Lung (tissue), 12 donors: Measurements from ENCODE around the gene PITPNM1. TPM values are rescaled to one million over a fixed set of nuclear protein-coding genes. Genes with fewer than 3 reads are reported as not detected.

Experiments
- ATAC-seq: fragments of 200-7000 bp; cut with Tn5 transposase; one replicate; pipeline ENCODE4 v1.9.1; 2020; ENCODE audit warnings: moderate number of reproducible peaks; ENCODE audit not compliant: insufficient read depth, low FRiP score
- DNase-seq, 3 donors: peaks; one replicate each; pipeline ENCODE4 v3.0.0-alpha.2; 2013 to 2017
- H3K27ac ChIP-seq, 2 donors: one replicate each; pipeline ENCODE4 v1.5.1; 2013; ENCODE audit warnings: mild to moderate bottlenecking in 2 of 2, moderate library complexity in 2 of 2, control low read depth in 1 of 2, inconsistent platforms in 1 of 2, low read depth in 1 of 2, low read length in 1 of 2
- H3K27me3 ChIP-seq, 3 donors: one replicate each; pipeline ENCODE4 v1.5.1; 2013; ENCODE audit warnings: low read length in 2 of 3; ENCODE audit not compliant: control insufficient read depth in 3 of 3, insufficient read depth in 3 of 3
- H3K36me3 ChIP-seq, 4 donors: one replicate each; pipeline ENCODE4 v1.5.1; 2013; ENCODE audit warnings: low read length in 4 of 4, mild to moderate bottlenecking in 1 of 4, moderate library complexity in 1 of 4; ENCODE audit not compliant: control insufficient read depth in 4 of 4, insufficient read depth in 4 of 4
- H3K4me1 ChIP-seq, 5 donors: one replicate each; pipeline ENCODE4 v1.5.1; 2013; ENCODE audit warnings: low read length in 5 of 5, mild to moderate bottlenecking in 2 of 5, moderate library complexity in 1 of 5; ENCODE audit not compliant: control insufficient read depth in 5 of 5, insufficient read depth in 5 of 5
- H3K4me3 ChIP-seq: one replicate; pipeline ENCODE4 v1.5.1; 2013; ENCODE audit warnings: mild to moderate bottlenecking, control low read depth, moderate library complexity
- H3K9ac ChIP-seq, 2 donors: one replicate each; pipeline ENCODE4 v1.5.1; 2013; ENCODE audit warnings: low read length in 2 of 2, control low read depth in 1 of 2; ENCODE audit not compliant: insufficient read depth in 1 of 2
- H3K9me3 ChIP-seq, 4 donors: one replicate each; pipeline ENCODE4 v1.5.1; 2013; ENCODE audit warnings: low read length in 3 of 4, mild to moderate bottlenecking in 1 of 4, moderate library complexity in 1 of 4; ENCODE audit not compliant: control insufficient read depth in 4 of 4, insufficient read depth in 3 of 4
- CTCF ChIP-seq: IDR thresholded peaks from 2 replicates; pipeline ENCODE4 v1.5.1; 2012; ENCODE audit warnings: mild to moderate bottlenecking; ENCODE audit errors: control extremely low read depth, extremely low read depth
- WGBS, 2 donors: extraction: QIAGEN DNeasy Blood & Tissue Kit; methylation state at CpG; one replicate each; pipeline ENCODE4 v1.1.7; 2013; 5-methylcytosine and 5-hydroxymethylcytosine counted together
- polyA plus RNA-seq, 2 donors: library from polyadenylated mRNA; stranded (reverse); fragments of 200-250 nt; gene quantifications; one replicate each; pipeline ENCODE4 v1.2.1, GENCODE V29; 2013
- total RNA-seq, 2 donors: library from RNA; depleted of rRNA in 1 of 2; stranded (reverse); fragments of >200 nt in 1 of 2; gene quantifications; one replicate each; pipeline ENCODE4 v1.2.1, GENCODE V29; 2014 to 2021
- donor health status: control.
- donor health status: control.
- donor health status: Bipolar disorder and iron deficiency.
- donor health status: healthy.
- donor health status: DM: yes; HTN: yes; CAD: no.

Gene PITPNM1
- total and polyA plus RNA-seq, 4 donors: 23.2 to 67.3 (median 36.3) TPM

- no peak for ATAC-seq
- no peak overlapping the region for H3K4me3 ChIP-seq
These were observed 5.2 kb downstream of the PITPNM1 start for GRCh38 chr11:67499808-67500483.

GRCh38 chr11:67498544-67498972 lies 6.6 kb downstream of the PITPNM1 start:
- DNase-seq (peak in 1 of 3 donors; percentile 24), ATAC-seq (no peak)
- Histone ChIP-seq H3K36me3 (peaks cover 3 to 43% (median 13%) of the 10 kb centered on the region in 4 donors), H3K4me1 (peaks cover 0 to 4% (median 2%) of the 10 kb centered on the region in 5 donors), H3K27ac (no peak overlapping the region), H3K27me3 (no peaks in the 10 kb centered on the region), H3K4me3 (no peak overlapping the region), H3K9me3 (peaks cover 0 to 3% (median 0%) of the 10 kb centered on the region in 4 donors), H3K9ac (no peak overlapping the region)
- no peak for TF ChIP-seq CTCF
- 72 to 90% methylated on average over 21 of the region's 21 CpGs for WGBS, 2 donors

More at GRCh38 chr11:67499808-67500483, 5.2 kb downstream of the PITPNM1 start:
- no peak for TF ChIP-seq CTCF
- no peak for DNase-seq
- H3K4me1 ChIP-seq: peaks cover 0 to 11% (median 6%) of the 10 kb centered on the region in 5 donors
- H3K27me3 ChIP-seq: no peaks in the 10 kb centered on the region
- 94 to 98% methylated on average over 26 of the region's 26 CpGs for WGBS, 2 donors
- H3K9ac ChIP-seq: no peak overlapping the region
- H3K27ac ChIP-seq: no peak overlapping the region
- H3K9me3 ChIP-seq: peaks cover 0 to 3% (median 0%) of the 10 kb centered on the region in 4 donors
- peaks cover 3 to 36% (median 11%) of the 10 kb centered on the region in 4 donors for H3K36me3 ChIP-seq

- Histone ChIP-seq H3K27ac (no peak overlapping the region), H3K4me1 (no peaks in the 10 kb centered on the region), H3K36me3 (peaks cover 3 to 51% (median 15%) of the 10 kb centered on the region in 4 donors), H3K9me3 (peaks cover 0 to 3% (median 0%) of the 10 kb centered on the region in 4 donors), H3K27me3 (no peaks in the 10 kb centered on the region), H3K4me3 (no peak overlapping the region), H3K9ac (no peak overlapping the region)
- TF ChIP-seq CTCF: no peak
- ATAC-seq: no peak
- 96 to 98% methylated on average over 21 of the region's 21 CpGs for WGBS, 2 donors
- DNase-seq: no peak
These were observed 7.4 kb downstream of the PITPNM1 start for GRCh38 chr11:67497656-67498291.
